CD4-positive, alpha-beta T cell (primary cell): Measurements from ENCODE around the gene ZNF488. TPM values are rescaled to one million over a fixed set of nuclear protein-coding genes. Genes with fewer than 3 reads are reported as not detected.

Source experiments
- ATAC-seq: fragments of 200-7000 bp; cut with Tn5 transposase; one replicate; pipeline ENCODE4 v1.10.0; 2022; ENCODE audit warnings: mild to moderate bottlenecking; ENCODE audit not compliant: poor library complexity
- CTCF ChIA-PET: fragments of 350-600 bp; sonication (Branson Sonifier 250); formaldehyde crosslinking; loops from one replicate; lab custom pipeline; 2021; ENCODE audit warnings: antibody characterized with exemption, inconsistent platforms; lab: Charles Lee
- POLR2A ChIA-PET: fragments of 350-600 bp; sonication (Branson Sonifier 250); formaldehyde crosslinking; loops from one replicate; lab custom pipeline; 2021; ENCODE audit warnings: antibody characterized with exemption, inconsistent platforms; lab: Charles Lee
- DNase-seq, 14 experiments: peaks; one replicate each; pipeline ENCODE4 v3.0.0-alpha.2; 2013 to 2020; ENCODE audit warnings: mixed read lengths in 2 of 14
- H3K27ac ChIP-seq, 2 donors: one replicate each; pipeline versions ENCODE4 v1.5.1 to v1.7.0; 2013; ENCODE audit warnings: low read length in 2 of 2, low read depth in 1 of 2, mild to moderate bottlenecking in 1 of 2
- H3K27me3 ChIP-seq, 2 experiments: 1 replicate in 1 of 2; 2 replicates in 1 of 2; pipeline versions ENCODE4 v1.6.1 to v1.7.0; 2013; ENCODE audit warnings: low read length in 2 of 2, control low read depth in 1 of 2, mild to moderate bottlenecking in 1 of 2, moderate library complexity in 1 of 2; ENCODE audit not compliant: insufficient read depth in 2 of 2, control insufficient read depth in 1 of 2
- H3K36me3 ChIP-seq: one replicate; pipeline ENCODE4 v1.6.1; 2013; ENCODE audit warnings: low read length, control low read depth; ENCODE audit not compliant: insufficient read depth
- H3K4me1 ChIP-seq: one replicate; pipeline ENCODE4 v1.6.1; 2013; ENCODE audit warnings: low read length, control low read depth; ENCODE audit not compliant: insufficient read depth
- H3K4me3 ChIP-seq: one replicate; pipeline ENCODE4 v1.5.1; 2013; ENCODE audit warnings: mild to moderate bottlenecking, low read length, moderate library complexity
- H3K9me3 ChIP-seq, 2 experiments: 1 replicate in 1 of 2; 2 replicates in 1 of 2; pipeline versions ENCODE4 v1.6.1 to v1.7.0; 2013; ENCODE audit warnings: low read length in 2 of 2, mild to moderate bottlenecking in 2 of 2, control low read depth in 1 of 2, moderate library complexity in 1 of 2; ENCODE audit not compliant: control insufficient read depth in 1 of 2, insufficient read depth in 1 of 2
- H3K27ac Mint-ChIP-seq: one replicate; pipeline ENCODE4 v1.8.0; 2020; ENCODE audit warnings: mixed read lengths
- H3K27me3 Mint-ChIP-seq: one replicate; pipeline ENCODE4 v1.8.0; 2021; ENCODE audit warnings: mixed read lengths
- H3K36me3 Mint-ChIP-seq: one replicate; pipeline ENCODE4 v1.8.0; 2021; ENCODE audit warnings: low read depth, mixed read lengths
- H3K4me1 Mint-ChIP-seq: one replicate; pipeline ENCODE4 v1.8.0; 2021; ENCODE audit warnings: low read depth, mixed read lengths
- H3K4me3 Mint-ChIP-seq: one replicate; pipeline ENCODE4 v1.8.0; 2020; ENCODE audit warnings: mild to moderate bottlenecking, mixed read lengths
- H3K9me3 Mint-ChIP-seq: one replicate; pipeline ENCODE4 v1.8.0; 2020; ENCODE audit warnings: mixed read lengths
- intact Hi-C, 2 experiments: fragments of 100-400 bp; cut with DNase I in 1 of 2; cut with micrococcal nuclease in 1 of 2; formaldehyde crosslinking; loops; one replicate each; pipeline versions ENCODE4 v1.15.1 to v1.9.0; 2023 to 2025; cut with DNase I, micrococcal nuclease
- total RNA-seq, 174 experiments: library from RNA in 2 of 174; stranded (reverse) in 2 of 174; gene quantifications; one replicate each; pipeline ENCODE4 v1.2.3 and lab custom pipeline; 2021 to 2026
- TF ChIP-seq, protein P1 (sequence below): fragments of 200-600 bp; IDR thresholded peaks from one replicate; pipeline ENCODE4 v1.8.0; 2022; ENCODE audit warnings: antibody characterized with exemption, mild to moderate bottlenecking

The ZNF488 gene
- total RNA-seq, 2 experiments from 2014 or later, result not detected

- Mint-ChIP-seq H3K9me3 (no peaks in the 10 kb centered on the region), H3K27me3 (no peaks in the 10 kb centered on the region), H3K4me1 (no peaks in the 10 kb centered on the region), H3K4me3 (no peak overlapping the region), H3K27ac (no peak overlapping the region), H3K36me3 (no peaks in the 10 kb centered on the region)
- DNase-seq (no peak), ATAC-seq (no peak)
- no peaks in the 10 kb centered on the region for H3K36me3 ChIP-seq
- no peak overlapping the region for H3K4me3 ChIP-seq
- intact Hi-C loops, result no loop called here
- H3K9me3 ChIP-seq, result no peaks in the 10 kb centered on the region
- no peak overlapping the region for H3K27ac ChIP-seq
- CTCF ChIA-PET, result interaction anchor here (1.5 kb wide), 2 partner anchors 9 to 13 kb away, joined by 3 to 5 read pairs; no protein-coding TSS in a partner anchor
- H3K27me3 ChIP-seq, result no peaks in the 10 kb centered on the region
- POLR2A ChIA-PET, result no interaction called here
- TF ChIP-seq, protein P1, sequence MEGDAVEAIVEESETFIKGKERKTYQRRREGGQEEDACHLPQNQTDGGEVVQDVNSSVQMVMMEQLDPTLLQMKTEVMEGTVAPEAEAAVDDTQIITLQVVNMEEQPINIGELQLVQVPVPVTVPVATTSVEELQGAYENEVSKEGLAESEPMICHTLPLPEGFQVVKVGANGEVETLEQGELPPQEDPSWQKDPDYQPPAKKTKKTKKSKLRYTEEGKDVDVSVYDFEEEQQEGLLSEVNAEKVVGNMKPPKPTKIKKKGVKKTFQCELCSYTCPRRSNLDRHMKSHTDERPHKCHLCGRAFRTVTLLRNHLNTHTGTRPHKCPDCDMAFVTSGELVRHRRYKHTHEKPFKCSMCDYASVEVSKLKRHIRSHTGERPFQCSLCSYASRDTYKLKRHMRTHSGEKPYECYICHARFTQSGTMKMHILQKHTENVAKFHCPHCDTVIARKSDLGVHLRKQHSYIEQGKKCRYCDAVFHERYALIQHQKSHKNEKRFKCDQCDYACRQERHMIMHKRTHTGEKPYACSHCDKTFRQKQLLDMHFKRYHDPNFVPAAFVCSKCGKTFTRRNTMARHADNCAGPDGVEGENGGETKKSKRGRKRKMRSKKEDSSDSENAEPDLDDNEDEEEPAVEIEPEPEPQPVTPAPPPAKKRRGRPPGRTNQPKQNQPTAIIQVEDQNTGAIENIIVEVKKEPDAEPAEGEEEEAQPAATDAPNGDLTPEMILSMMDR, result no peak
- H3K4me1 ChIP-seq, result no peaks in the 10 kb centered on the region
Measured at GRCh38 chr10:47353351-47353750, 30.7 kb downstream of the ZNF488 start.

DNA sequence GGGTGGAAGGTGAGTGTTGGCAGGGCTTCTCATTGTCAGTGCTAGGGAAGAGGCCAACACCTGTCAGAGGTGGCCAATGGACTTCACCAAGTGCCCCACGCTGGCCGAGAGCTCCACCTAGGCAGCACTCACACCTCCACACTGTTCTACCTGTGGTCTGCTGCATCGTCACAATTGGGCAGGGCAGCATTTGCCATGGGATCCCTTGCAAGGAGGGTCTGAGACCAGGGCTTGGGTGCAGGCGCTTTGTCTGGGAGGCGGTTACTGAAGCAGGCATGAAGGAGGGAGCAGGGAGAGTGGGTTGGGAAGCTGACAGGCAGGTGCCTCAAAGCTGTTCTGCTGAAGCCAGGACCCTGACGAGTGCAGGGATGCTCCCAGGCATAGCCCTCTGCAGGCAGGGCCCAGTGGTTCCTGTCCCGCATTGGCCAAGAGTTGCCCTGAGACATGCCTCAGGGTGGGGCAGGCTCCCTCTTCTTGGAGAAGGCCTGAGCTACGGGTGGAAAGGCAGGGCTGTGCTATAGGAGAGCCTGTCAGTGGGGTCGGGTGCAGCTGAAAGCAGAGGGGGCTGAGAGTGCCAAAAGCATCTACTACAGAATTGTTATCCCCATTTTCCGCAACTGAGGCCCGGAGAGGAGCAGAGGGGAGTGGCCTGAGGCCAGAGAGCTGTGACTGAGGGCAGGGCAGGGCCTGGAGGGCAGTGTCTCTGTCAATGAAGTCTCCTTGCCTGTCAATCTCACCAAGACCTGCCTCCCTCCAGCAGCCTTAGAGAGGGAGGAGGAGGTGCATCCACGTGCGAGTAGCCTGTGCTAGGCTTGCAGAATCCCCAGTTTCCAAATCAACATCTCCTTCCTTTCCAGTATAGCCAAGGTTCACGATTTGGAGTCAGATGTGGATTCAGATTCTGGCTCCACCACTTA lies 31.9 kb downstream of the ZNF488 start:
- ATAC-seq (no peak), DNase-seq (peak in 1 of 14 experiments; percentile 15)
- ChIA-PET CTCF (no interaction called here), POLR2A (no interaction called here)
- H3K27ac Mint-ChIP-seq, result no peak overlapping the region
- Histone ChIP-seq H3K36me3 (no peaks in the 10 kb centered on the region), H3K27ac (no peak overlapping the region), H3K4me3 (no peak overlapping the region), H3K4me1 (no peaks in the 10 kb centered on the region), H3K9me3 (no peaks in the 10 kb centered on the region), H3K27me3 (no peaks in the 10 kb centered on the region)
- no peaks in the 10 kb centered on the region for H3K27me3 Mint-ChIP-seq
- TF ChIP-seq, protein P1, result no peak
- no peak overlapping the region for H3K4me3 Mint-ChIP-seq
- H3K9me3 Mint-ChIP-seq, result no peaks in the 10 kb centered on the region
- intact Hi-C loops, result no loop called here
- H3K36me3 Mint-ChIP-seq, result no peaks in the 10 kb centered on the region
- no peaks in the 10 kb centered on the region for H3K4me1 Mint-ChIP-seq

DNA sequence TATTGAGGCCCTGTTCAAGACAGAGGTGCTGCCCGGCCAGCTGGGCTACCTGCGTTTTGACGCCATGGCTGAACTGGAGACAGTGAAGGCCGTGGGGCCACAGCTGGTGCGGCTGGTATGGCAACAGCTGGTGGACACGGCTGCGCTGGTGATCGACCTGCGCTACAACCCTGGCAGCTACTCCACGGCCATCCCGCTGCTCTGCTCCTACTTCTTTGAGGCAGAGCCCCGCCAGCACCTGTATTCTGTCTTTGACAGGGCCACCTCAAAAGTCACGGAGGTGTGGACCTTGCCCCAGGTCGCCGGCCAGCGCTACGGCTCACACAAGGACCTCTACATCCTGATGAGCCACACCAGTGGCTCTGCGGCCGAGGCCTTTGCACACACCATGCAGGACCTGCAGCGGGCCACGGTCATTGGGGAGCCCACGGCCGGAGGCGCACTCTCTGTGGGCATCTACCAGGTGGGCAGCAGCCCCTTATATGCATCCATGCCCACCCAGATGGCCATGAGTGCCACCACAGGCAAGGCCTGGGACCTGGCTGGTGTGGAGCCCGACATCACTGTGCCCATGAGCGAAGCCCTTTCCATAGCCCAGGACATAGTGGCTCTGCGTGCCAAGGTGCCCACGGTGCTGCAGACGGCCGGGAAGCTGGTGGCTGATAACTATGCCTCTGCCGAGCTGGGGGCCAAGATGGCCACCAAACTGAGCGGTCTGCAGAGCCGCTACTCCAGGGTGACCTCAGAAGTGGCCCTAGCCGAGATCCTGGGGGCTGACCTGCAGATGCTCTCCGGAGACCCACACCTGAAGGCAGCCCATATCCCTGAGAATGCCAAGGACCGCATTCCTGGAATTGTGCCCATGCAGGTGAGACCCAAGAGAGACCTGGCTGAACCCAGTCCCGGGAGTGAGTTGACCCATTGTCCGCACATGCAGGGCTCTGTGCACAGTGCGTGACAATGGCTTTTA lies 33.1 kb downstream of the ZNF488 start:
- H3K36me3 ChIP-seq, result no peaks in the 10 kb centered on the region
- no peaks in the 10 kb centered on the region for H3K36me3 Mint-ChIP-seq
- H3K4me3 Mint-ChIP-seq, result no peak overlapping the region
- no peaks in the 10 kb centered on the region for H3K9me3 Mint-ChIP-seq
- H3K27ac ChIP-seq, result no peak overlapping the region
- TF ChIP-seq, protein P1, result no peak
- H3K9me3 ChIP-seq, result no peaks in the 10 kb centered on the region
- no peaks in the 10 kb centered on the region for H3K27me3 Mint-ChIP-seq
- no peaks in the 10 kb centered on the region for H3K4me1 Mint-ChIP-seq
- peak in 1 of 14 experiments; percentile 27 for DNase-seq
- H3K27me3 ChIP-seq, result no peaks in the 10 kb centered on the region
- no peak overlapping the region for H3K4me3 ChIP-seq
- ATAC-seq, result no peak
- no peak overlapping the region for H3K27ac Mint-ChIP-seq
- POLR2A ChIA-PET, result no interaction called here
- intact Hi-C loops, result no loop called here
- CTCF ChIA-PET, result no interaction called here
- H3K4me1 ChIP-seq, result no peaks in the 10 kb centered on the region
